HG03159 (cell line): ENCODE results near the gene FCN2.

Experiments used
- ATAC-seq: cut with Tn5 transposase; IDR thresholded peaks from one replicate; pipeline ENCODE4 v1.9.1; 2021; ENCODE audit warnings: mild to moderate bottlenecking, moderate library complexity; ENCODE audit not compliant: unreplicated experiment

FCN2 gene

DNA sequence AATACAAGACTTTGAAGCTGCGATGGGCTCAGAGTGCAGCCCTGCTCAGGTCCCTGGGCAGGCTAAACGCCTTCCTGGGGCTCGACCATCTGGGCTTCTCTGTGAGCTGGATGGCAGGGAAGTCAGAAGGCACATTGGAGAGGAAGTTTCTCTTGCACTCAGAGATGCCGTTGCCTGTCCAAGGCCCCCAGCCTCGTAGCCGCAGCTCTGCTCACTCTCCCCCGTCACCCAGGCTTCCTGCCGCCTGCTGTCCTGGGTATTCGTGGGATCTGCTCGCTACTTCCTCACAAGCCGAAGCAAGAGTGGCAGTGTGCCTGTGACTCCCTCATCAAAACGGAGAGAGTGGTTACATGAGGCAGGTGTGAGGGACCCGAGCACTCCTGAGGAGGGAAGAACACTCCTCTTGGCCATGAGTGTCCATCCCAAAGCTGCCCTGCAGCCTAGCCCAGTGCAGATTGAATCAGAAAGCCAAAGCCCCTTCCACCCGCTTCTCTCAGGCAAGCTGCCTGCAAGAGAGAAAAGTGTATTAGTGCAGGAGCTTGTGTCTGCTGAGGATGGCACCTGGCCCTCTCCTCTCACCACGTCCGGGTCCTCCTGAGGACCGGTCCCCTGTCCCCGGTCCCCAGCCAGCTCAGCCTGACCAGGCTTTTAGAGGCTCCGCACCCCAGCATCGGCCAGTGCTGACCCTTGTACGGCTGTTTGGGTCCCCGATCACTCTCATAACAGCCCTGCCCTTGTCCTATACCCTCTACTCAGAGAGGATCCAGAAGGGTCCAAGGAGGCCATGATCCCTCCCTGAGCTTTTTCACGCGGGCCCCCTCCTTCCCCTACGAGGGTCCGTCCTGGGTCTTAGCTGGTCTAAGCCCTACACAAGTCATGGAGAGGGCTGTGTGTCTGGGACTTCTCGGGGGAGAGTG lies 7.3 kb downstream of the FCN2 start:
- no peak for ATAC-seq

DNA sequence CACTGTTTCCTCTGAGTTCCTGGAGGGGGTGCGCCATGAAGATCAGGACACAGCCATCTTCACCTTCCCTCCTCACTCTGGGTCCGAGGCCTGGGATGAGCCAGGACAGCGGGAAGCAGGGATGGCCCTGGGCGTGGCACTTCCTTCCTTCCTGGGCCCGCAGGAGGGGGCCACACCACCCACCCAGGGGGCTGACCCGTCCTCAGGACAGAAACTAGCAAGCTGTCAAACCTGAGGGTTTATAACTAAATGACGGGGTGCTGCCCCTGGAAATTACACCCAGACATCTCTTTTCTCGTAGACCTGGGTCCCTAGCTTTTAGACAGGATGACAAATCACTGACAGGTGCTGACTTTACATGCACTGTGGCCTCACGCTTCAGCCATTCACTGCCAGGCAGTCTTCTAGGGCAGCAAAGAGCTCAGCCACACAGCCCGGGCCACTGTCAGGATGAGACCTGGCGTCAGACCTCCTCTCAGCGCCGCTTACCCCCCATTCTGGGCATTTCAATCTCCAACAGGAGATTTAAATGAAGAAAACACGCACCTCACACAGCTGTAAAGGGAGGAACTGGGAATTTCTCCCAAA lies 8.1 kb downstream of the FCN2 start:
- no peak for ATAC-seq

DNA sequence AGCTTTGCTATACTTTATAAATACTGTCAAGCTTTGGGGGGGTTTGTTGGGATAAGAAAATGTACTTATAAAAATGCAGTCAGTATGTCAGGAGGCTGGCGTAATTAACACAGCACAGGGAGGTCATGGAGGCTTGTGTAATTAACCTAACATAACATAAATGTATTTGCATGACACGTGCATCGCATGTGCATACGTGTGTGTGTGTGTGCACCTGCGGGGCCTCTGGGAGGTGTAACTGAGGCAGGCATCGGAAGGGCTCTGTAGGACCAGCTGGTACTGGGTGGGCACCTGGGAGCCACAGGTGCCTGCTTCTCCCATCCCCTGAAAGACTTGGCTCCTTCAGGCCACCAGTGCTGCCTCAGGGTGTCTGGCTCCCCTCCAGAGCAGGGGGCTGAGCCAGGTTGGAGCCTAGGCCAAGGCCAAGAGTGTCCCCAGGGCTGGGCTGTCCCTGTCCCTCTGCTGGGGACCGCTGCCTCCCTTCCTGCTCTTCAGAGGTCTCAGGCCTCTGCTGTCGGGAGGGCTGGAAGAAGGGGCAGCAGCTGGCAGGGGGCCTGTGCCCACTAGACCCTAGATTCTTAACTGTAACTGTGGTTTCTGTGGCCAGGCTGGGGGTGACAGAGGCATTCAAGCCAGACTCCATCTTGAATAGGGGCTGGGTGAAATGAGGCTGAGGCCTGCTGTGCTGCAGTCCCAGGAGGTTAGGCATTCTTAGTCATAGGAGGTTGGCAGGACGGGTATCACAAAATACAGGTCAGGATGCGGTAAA lies 9.0 kb downstream of the FCN2 start:
- no peak for ATAC-seq

DNA sequence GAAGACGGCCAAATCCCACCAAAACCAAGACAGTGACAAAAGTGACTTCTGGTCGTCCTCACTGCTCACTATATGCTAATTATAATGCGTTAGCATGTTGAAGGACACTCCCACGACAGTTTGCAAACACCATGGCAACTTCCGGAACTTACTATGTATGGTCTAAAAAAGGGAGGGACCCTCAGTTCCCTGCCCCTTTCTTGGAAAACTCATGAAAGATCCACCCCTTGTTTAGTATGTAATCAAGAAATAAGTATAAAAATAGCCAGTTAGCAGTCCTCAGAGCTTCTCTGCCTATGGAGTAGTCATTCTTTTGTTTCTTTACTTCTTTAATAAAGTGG lies 9.5 kb downstream of the FCN2 start:
- ATAC-seq: no peak

DNA sequence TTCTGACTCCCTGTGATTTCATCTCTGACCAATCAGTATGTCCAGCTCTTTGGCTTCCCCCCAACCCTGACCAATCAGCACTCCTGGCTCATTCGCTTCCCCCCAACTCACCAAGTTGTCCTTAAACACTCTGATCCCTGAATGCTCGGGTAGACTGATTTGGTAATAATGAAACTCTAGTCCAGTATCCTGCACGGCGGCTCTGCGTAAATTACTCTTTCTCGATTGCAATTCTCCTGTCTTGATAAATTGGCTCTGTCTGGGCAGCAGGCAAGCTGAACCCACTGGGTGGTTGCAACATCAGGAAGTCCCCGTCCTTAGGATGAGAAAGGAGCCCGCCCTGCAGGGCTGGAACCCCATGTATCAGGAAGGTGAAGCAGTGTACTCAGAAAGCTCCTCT lies 10.4 kb downstream of the FCN2 start:
- ATAC-seq: no peak

DNA sequence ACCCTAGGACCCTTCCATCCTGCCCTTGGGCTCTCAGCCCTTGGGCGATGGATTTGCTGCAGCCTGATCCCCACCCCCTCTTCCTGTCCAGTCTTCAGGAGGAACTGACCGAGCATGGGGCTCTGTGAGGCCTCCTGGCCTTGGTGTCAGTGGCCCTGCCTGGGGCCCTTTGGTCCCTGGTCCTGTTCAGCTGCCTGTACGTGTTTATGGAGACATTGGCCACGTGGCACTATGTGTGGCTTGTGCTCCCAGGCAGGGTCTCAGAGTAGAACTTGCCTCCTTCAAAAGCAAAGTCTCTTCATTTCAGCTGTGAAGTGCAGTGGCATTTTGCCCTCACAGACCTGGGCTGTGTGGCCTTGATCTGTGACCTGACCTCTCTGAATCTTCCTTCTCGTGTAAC lies 11.1 kb downstream of the FCN2 start:
- no peak for ATAC-seq

DNA sequence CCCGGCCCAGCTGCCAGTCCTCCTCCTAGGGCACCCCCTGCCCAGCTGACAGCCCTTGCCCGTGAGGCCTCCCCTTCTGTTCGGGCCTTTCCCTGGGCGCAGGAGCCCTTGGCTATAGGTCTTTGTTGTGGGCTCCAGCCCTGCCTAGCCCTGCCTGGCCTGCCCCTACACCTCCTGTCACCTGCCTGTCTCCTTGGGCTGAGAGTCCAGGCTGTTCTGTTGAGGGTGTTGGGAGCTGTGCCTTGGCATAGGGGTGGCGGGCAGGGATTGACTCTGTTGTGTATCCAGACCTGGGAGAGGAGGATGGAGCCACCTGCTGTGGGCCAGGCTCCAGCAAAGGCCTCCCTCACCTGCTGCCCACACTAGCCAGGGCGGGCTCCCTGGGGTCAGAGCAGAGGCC lies 11.6 kb downstream of the FCN2 start:
- no peak for ATAC-seq

DNA sequence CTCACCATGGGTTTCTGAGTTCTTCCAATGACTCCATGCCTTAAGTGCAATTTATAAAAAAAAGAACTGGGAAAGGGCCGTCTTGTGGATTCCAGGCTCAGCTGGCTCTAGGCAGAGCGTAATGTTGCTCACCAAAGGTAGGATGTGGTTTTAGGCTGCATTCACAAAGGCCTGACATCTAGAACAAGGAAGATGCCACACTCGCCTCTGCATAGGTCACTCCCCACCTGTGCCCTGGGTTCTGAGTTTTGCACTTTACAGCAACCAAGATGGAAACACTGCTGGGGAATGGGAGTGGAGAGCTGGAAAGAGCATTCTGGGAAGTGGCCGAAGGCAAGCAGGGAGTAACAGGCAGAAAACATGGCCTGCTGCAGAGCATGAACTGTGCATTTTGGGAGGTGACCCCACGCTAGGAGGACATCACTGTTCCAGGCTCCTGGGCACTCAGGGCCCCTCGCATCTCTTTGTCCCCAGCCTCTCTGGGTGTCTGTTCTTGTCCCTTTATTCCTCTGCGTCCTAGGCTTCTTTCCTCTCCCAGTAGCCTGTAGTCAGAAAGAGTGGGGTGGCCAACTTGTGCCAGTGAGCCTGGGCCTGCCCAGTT lies 12.3 kb downstream of the FCN2 start:
- no peak for ATAC-seq

DNA sequence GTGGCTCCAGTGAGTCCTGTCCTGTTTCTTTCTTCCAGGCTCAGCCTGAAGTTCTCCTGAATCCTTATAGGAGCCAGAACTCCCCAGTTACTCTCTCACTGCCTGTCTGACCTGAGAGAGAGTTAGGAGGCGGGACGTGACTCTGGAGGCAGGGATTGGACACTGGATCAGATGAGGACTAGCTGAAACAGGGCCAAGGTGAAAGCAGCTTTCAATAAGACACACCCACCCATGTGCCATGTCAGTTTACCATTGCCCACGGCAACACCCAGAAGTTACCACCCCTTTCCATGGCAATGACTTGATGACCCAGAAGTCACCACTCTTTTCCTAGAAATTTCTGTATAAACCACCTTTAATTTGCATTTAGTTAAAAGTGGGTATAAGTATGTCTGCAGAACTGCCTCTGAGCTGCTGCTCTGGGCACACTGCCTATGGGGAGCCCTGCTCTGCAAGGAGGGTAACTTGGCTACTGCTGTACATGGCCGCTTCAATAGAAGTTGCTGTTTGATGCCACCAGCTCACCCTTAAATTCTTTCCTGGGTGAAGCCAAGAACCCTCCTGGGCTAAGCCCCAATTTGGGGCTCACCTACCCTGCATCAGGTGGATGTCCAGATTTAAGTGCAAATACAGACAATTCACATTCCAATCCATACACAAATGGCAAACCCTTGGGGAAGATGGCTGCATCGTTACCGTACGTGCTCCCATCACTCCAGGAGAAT lies 13.7 kb downstream of the FCN2 start:
- no peak for ATAC-seq

DNA sequence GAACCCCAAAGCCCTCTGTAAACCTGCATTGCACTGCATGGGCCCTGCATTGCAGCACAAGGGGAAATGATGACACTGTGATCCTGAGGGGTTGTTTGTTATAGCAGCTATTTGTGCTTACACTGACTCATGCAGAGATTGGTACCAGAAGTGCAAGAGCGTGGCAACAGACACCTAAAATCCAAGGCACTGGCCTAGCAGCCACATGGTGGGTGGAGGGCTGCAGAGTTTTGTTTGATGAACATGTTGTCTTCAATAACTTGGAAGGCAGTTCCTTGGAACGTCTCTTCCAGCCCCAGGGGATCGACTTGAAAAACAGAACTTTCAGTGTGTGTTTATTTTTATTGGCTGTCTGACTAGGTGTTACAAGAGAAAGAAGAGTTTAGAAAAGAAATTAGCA lies 14.5 kb downstream of the FCN2 start:
- no peak for ATAC-seq

DNA sequence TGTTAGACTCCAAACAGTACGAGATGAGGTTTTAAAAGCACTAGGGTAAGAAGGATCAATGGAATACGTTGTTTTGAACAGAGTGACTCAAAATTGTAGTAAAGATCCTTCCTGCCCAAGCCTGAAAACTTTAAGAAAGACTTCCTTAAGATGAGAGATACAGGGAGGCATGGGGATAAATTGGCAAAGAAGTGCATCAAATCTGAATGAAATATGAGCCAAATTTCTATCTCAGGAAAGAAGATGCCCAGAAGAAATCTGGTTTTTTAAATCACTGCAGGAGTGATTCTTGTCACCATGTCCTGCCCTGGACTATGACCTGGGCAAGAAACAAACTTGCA lies 14.9 kb downstream of the FCN2 start:
- no peak for ATAC-seq

DNA sequence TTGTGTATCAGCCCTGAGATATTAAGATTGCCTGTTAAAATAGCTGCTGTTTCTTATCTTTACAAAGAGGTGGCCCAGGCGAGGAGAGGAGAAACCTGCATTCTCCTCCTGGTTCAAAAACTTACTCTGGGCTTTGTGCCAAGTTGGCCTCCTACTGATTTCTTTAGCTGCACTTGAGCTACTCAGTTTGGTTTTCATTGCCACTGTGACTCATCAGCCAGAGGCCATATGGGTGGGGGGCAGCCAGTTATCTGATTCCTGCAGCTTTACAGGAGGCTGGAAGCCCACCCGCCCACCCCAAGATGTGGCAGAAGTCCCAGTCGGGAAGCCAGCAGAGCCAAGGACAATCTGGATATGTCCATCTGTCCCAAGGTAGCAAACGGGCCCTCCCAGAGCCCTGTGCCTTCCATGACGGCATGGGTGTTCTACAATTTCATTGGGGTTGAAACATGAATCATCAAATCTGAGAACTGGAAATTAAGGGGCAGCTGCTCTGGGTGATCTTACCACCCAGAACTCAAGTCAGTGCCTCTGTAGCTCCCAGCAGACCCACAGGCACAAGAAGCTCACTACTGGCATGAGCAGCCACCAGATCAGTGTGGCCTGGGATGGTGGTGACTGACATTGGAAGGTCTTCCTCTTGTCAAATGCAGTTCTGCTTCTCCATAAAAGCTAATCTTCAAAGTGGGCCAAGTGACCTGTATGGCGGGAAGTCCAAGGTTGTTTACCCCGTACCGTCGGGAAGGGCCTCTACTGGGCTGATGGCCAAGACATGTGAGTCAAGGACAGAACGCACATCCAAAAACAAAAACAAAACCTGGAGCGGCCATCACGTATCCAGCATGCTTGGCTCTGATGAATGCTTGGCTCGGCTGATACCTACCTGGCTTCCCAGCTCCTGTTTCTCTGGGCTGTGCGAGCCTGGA lies 15.6 kb downstream of the FCN2 start:
- ATAC-seq: no peak

DNA sequence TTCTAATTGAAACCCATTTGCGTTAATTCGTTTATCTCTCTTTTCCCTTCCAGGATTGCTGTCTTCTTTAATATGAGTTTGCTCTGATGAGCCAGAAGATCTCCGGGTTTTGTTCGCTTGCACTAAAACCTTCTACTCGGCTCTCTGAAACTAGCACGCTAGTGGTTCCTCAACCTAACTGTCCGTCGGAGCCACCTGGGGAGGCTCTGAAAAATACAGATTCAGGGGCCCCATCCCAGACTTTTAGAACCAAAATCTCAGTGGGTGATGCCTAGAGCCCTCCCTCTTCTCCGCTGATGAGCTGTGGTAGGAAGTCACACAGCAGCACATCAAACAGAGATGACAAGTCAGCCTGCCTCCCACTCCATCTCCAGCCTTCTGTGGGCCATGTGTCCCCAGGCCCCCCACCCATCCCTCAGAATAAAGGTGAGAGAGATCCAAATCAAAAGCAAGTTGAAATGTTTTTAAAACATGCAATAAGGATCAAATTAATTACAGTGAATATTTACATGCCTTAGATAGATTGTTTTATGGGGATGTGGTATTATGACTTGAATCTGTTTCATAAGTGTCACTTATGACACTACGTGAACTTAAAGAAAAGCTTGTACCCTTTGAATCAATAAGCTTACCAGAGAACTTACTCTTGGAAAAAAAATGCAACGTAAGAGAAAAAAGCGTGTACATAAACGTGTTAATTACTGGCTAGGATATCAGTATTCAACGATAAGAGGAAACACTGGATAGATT lies 16.4 kb downstream of the FCN2 start:
- ATAC-seq: no peak

DNA sequence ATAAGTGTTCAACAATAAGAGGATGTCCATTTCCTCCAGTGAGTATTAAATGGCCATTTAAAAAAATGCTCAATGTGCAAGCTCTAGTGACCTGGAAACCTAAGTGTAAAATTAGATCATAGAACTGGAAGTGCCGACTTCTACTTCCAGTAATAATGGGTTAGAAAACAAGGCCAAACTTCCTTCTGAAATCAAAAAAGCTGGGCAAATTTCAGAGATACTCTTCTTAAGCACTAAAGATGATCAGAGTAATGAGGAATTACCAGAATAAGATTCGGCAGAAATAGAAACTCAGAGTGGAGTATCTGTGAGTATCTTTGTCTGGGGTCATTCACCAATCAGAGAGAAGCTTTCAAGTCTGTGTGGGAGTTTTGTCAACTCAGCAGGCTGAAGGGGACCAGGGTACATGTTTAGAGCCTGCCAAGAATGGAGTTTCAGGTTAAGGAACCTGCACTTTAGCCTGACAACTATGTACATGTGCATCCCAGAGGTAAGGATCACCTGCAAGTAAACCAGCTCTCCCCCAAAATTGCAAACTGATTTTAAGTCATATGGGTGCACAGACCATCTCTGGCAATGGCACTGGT lies 17.1 kb downstream of the FCN2 start:
- ATAC-seq: no peak

DNA sequence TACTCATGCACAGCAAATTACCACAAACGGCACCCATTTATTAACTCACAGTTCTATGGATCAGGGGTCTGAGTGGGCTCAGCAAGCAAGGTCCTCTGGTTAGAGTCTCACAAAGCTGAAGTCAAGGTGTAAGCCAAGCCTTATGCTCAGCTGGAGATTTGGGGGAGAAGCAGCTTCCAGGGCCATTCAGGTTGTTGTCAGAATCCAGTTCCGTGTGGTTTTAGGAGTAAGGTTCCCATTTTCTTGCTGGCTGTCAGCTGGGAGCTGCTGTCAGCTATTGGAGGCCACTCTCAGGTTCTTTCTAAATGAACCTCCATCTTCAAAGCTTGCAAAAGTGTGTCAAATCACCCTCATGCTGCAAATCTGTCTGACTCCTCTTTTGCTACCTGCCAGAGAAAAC lies 17.7 kb downstream of the FCN2 start:
- no peak for ATAC-seq

DNA sequence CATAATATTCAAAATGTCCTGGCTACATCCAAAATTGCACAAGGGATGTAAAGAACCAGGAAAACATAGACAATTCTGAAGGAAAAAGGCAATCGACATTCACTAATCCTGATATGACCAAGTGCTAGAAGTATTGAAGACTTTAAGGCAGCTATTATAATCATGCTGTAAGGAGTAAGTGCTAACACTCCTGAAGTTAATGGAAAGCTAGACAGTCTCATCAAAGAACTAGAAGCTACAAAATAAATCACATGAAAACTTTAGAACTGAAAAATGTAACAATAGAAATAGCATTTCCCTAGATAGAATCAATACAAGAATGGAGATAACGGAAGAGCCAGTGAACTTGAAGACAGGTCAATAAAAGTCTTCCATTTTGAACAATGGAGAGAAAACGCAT lies 18.6 kb downstream of the FCN2 start:
- ATAC-seq: no peak

DNA sequence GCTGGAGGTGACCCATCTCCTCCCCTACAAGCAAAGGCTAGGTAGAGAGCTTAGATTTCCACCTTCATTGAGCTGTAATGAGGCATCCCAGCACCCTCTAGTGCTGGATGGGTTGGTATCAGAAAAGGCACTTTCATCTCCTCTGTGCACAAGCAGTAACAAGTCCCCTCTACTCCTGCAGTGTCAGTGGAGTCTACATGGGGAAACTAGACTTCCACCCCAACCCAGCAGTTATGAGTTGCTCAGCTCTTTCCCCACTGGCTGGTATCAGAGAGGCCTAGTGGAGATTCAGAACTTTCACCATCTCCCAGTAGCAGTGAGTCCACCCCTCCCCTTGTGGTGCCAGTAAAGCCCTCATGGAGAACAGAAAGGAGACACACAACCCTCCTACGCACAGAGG lies 19.2 kb downstream of the FCN2 start:
- ATAC-seq: no peak

DNA sequence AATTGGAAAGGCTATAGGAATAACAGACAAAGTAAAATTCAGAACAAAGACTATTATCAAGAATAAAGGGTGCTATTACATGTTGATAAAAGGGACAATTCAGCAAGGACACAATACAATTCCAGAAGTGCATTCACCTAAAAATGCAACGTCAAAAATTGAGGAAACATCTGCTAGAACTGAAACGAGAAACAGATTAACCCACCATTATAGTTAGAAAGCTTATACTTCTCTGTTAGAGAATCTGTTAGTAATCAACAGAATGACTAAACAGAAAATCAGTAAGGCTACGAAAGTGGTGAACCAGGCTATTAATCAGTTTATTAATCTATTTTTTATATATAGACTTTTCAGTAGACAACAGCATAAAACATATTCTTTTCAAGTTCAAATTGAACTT lies 22.3 kb downstream of the FCN2 start:
- ATAC-seq: no peak
